GM18507 (cell line): ENCODE data around the gene RABAC1.
A peak's percentile ranks its signal among the peaks of the same experiment; 100 is the strongest.

Experiments
- DNase-seq: peaks from one replicate; pipeline ENCODE4 v3.0.0; 2011; ENCODE audit warnings: low read depth; ENCODE audit not compliant: insufficient read length; ENCODE audit errors: extremely low spot score
- FAIRE-seq: peaks from 2 replicates; lab custom pipeline; 2011; peaks lifted over from hg19 to GRCh38; lab: Jason Lieb, UNC

The RABAC1 gene

DNA sequence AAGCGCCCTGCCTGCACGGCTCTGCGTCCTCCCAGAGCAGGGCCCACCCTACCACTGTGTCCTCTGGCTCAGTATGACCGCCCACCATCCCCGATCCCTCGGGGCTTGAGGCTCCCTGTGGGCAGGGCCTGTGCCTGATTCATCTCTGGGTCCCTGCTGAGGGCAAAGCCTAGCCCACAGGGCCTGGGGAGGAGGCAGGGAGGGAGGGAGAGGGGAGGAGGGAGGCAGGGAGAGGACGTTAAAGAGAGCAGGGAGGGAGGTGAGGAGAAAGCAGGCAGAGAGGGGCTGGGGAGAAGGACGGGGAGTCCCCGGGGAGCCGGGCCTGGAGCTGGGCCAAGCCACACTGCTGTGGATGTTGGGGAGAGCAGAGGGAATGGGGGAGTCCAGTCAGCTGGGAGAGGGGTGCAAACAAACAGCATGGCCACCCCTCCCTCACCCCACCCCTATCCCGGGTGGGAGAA, 26.8 kb downstream of the RABAC1 start:
- FAIRE-seq = no peak

DNA sequence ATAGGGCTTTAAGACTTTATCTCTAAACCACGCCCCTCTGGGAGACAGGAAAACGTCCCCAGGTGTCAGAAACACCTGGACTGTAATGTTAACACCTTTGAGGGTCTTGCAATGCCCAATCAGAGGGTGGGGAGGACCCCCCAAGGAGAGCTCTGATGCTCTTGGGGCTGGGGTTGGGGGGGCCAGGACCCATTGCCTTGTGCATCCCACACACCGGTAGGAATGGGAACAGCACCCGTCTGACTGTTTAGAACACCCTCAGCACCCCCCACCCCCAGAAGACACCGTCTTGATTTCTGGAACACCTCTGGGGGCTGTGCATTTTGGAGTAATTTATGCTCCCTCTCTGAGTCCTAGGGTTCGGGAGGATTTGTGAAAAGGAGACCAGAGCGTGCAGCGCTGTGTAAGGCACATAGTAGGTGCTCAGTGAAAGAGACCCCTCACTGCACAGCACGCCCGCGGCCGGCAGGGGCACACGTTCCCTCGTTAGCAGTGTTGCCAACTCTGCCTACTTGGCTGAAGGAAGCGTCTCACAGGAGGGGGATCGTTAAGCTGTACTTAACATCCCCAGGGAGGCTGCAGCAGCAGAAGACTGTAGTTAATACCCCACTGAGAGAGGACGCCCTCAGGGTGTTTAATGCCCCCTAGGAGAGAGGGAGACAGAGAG, 28.1 kb downstream of the RABAC1 start:
- FAIRE-seq (no peak), DNase-seq (no peak)

More for the DNA sequence above, 26.8 kb downstream of the RABAC1 start:
- DNase-seq = no peak

DNA sequence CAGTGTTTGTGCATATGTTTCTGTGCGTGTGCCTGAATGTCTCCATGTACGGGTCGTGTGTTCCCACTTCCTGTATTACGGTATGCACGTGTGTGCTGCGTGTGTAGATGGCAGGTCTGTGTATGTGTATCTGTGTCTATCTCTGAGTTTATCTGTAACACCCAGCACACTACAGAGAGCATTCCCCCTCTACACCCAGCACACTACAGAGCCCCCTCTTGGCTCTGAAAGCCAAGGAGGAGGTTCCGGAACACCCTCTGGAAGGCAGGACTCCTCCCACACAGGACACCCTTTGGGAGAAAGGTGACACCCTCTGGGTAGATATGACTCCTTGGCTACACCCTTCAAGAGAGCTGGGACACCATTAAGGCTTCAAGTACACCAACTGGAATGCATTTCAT, 28.8 kb downstream of the RABAC1 start:
- FAIRE-seq (no peak), DNase-seq (no peak)

DNA sequence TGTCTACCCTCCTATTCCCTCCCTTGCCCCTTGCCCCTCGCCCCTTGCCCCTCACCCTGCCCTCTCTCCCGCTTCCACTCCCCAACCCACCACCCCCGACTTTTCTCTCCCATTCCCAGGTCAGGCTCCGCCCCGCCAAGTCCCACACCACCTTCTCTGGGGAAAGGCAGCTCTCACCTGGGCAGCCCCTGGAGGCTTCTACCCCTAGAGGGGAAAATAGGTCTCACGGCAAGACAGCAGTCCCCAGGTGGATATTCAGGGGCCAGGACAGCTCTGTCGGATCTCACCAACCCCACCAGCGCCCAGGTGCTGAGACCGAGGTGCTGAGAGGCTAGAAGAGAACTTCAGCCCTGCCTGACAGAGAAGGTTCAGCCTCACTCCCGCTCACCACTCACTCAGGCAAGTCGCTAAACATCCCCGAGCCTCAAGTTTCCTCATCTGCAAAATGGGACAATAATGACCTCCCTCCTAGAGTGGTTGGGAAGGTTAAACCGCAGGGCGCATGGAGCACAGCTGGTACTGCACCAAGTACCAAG, 29.5 kb downstream of the RABAC1 start:
- no peak for FAIRE-seq

DNA sequence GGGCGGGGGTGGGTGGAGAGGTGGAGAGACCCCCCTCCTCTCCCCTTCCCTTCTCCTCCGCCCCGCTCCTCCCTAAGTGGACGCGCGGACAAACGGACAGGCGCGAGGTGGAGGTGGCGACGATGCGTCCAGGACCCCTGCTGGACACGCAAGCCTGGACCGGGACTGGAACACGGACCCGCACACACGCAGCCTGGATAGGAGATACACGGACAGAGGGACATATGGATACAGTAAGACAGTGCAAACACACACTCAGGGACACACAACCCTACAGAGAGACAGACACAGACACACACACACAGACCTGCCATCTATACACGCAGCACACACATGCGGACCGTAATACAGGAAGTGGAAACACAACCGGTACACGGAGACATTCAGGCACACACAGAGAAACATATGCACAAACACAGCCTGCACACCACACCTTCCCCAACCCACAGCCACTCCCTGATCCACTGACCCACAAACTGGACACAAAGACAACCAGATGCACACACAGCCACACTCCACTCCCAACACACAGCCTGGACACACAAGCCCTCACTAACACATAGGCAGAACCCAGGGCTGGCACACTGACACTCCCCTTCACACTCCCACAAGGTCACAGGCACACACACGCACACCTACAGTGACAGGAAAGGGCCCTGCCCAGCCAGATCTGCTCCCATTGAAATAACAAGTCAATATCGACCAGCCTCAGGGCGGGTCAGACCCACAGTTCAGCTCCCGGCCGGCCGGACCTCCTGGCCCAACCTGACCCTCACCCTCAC, 30.2 kb downstream of the RABAC1 start:
- DNase-seq = no peak
- FAIRE-seq = peak; percentile 24

More for the DNA sequence above, 29.5 kb downstream of the RABAC1 start:
- DNase-seq = no peak

DNA sequence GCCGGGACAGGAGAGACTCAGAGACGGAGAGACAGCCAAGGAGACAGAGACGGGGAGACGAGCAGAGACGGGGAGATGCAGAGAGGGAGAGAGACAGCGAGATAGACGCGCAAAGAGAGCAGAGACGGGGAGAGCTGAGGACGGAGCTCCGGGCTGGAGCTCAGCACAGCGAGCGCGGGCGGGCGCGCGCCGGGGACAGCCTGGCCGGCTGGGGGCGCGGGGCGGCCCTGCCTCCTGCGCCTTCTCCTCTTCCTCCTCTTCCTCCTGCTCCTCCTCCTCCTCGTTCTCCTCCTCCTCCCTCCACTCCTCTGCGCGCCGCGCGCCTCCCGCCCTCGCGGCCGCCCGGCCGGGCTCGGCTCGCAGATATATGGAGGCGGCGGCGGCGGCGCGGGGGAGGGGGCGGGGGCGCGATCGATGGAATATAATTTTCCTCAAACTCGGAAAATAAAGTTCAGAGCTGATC, 30.9 kb downstream of the RABAC1 start, which contains the start of gene ERFL:
Gene ERFL, minus strand, starts transcription at position 229 of the 463 bp plus-strand sequence. CDS start 15,530 bp downstream, outside the sequence.
- DNase-seq = no peak
- FAIRE-seq = no peak

DNA sequence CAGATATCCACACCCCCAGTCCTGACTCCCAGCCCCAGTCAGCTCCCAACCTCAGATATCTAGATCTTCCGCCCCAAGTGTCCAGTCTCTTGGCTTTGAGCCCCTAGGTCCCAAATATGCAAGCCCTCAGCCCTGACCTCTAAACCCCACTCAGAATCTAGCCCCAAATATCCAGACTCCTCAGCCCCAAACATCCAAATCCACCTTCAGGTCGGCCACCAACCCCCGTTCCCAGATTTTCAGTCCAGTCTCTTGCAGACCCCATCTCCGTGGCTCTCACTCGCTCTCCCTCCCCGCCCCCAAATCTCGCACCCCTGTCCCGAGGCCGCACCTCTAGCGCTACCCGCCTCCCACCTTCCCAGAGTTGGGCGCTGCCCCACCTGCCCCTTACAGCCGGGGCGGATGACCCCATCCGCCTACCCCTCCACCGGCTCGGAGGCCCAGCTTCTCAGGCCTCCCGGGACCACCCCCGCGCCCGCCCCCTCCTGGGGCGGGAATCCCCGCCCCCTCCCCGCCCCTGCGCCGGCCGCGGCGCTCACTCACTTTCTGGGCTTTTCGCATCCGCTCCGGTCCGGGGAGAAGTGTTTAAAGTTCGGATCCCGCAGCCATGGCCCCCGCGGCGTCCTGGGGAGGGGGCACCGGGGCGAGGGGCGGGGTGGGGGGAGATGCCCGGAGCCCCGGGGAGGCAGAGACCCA, 31.5 kb downstream of the RABAC1 start:
- no peak for DNase-seq
- no peak for FAIRE-seq

DNA sequence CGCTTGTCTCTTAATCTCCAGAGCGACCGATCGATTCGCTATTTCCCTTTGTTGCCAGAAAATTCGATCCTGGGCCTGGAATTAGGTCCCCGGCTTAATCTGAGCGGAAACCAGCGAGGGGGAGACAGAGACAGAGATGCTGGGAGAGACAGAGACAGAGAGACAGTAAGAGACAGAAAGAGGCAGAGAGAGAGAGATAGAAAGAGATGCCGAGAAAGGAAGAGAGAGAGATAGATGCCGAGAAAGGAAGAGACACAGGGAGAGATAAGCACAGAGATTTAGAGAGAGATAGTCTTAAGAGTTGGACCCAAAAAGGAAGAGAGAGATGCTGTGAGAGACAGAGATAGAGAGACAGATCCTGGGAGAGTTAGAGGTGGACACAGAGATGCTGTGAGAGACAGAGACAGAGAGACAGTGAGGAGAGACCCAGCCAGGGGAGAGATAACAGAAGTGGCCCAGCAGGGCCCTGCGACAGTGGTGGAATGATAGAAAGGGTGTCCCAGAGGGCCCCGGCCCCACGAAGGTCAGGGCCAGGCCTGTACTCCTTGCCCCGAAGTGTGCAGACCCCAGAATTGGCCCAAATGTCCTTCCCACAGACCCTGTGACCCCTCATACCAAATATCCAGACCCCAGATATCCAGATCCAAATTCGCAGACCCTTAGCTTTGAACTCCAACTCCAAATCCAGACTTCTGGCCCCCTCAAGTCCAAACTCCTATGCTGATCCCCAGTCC, 32.2 kb downstream of the RABAC1 start:
- FAIRE-seq = no peak

DNA sequence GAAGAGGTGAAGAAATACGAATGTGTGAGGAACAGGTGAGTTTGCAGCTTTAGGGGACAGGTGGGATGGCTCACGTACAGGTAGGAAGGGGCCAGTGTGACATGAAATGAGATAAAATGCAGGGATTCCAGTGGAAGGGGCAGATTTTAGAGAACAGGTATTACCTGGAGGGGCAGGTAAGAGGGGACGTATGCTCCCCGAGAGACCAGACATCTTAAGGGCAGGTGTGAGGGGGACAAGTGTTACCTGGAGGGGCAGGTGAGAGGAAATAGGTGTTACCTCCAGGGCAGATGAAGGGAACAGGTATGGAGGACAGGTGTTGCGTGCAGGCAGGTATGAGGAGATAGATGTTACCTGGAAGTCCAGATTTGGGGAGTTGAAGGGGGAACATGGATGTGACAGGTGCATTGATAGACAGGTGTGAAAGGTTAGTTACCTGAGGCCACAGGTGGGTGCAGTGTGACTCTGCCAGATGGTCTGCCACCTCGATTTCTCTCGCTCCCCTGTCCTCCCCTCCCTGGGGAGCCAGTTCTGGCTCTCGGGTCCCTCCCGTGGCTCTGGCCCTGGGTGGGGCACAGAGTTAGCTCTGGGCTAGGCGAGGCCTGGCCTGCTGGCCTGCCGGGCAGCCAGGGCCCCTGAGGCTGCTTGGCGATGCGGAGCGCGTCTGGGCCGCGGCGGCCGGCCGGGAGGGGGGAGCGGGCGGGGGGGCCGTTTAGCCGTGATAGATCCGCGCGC, 32.9 kb downstream of the RABAC1 start:
- no peak for FAIRE-seq
- DNase-seq = no peak

More for the DNA sequence above, 32.2 kb downstream of the RABAC1 start:
- DNase-seq = no peak

DNA sequence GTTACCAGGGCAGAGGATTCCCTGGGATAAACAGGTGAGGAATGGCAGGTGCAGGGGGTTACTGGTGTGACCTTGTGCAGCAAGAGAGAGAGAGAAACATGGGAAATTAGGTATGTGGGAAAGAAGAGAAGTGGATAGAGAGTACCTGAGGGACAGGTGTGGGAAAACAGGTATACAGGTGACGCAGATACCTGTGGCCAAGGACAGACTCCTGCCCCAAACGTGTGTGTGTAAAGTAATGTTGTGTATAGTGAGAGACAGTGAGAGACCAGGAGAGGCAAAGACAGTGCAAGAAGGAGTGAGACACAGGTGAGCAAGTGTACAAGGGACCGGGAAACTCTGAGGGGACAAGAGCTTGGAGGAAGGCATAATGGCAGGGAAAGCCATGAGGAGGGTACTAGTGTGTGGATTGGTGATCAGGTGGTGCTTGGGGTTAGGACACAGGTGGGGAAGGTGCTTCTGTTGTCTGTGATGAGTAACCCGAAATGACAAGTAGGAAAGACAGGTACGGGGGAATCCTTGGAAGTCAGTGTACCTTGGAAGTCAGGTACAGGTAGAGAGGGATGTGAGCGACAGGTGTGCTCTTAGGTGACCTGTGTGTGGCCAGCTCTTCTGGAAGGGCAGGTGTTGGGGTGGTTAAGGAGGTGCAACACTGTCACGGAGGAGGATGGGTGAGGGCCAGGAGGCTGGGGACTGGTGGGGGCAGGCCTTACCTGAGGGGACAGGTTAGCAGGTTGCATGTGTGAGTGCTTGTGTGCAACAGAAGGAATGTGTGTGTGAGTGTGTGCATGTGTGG, 33.7 kb downstream of the RABAC1 start:
- no peak for DNase-seq
- FAIRE-seq = no peak

DNA sequence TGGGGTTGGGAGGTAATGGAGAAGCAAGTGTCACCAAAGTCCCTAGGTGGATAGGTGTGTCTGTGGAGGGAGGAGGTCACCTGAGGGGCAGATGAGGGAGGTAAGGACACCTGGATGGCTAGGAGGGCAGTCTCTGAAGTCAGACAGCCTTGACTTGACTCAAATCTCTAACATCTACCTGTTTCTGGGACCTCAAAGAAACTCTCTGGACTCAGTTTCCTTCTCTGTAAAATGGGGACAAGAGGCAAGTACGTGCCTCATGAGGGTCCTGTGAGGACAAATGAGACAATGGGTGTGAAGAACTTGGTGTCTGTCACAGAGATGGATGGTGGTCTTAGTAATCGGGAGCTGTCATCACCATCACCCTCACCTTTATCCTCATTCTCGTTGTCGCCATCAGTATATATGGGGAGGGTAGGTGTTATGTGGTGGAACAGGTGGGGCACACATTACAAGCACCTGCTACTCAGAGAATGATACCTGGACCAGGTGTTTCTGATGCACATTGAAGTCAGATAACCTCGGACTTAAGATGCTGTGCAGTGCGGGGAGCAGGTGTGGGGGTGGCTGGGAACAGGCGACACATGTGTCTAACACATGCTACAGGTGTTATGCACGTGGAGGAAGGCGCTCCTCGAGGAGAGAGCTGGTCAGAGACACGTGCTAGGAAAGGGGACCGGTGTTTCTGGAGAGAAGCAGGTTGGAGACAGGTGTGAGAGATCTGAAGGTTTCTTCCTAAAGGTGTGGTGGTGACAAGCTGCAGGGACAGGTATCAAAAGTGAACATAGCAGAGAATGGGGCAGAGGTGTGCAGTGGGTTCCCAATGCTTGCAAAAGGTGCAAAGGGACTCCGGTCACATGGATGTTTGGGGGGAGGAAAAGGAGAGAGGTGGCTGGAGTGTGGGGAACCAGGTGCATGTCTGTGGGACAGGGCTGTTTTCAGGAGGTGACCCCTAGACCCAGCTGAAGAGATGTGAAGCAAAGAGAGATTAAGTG, 34.7 kb downstream of the RABAC1 start:
- FAIRE-seq (no peak), DNase-seq (no peak)

DNA sequence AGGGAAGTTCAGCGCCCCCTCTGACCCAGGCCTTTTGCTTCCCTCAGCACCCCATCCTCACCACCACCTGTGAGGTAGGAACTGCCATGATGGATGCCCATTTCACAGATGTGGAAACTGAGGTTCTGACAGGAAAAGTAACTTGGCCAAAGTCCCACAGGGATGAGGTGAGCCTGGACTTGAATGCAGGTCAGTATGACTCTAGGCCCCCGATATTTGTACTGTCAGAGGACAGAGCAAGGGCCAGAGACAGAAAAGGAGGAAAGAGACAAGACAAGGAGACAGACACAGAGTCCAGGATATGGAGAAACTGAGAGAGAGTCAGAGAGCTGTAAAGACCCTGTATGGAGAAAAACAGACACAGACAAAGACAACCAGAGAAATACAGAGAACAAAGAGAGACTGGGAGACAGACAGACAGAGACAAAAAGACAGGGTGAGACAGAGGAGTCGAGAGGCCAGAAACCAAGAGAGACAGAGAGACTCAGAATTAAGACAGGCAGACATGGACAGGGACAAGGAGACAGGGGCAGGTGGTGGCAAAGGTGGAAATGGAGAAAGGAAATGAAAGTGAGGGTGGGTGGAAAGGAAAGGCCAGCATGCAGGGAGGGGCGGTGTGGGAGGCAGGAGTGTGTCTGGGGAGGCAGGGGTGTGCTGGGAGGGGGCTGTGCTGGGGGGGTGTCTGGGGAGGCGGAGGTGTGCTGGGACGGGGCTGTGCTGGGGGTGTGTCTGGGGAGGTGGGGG, 35.9 kb downstream of the RABAC1 start:
- FAIRE-seq = no peak
- no peak for DNase-seq

DNA sequence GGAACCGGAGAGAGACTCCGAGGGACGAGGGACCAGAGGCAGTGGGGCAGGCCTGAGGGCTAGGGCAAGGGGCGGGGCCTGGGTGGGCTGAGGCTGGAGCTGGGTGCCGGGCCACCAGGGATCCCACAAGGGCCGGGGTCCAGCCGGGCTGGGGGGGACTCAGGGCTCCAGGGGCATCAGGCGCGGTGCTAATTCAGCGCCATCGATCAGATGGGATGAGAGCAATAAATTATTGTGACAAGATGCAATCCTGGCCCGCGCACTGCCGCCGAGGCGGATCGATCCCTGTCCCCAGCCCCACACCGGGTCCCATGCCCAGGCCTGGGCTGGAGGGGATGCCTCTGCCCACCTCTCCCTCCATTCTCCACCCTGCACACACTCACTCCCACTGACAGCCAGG, 36.5 kb downstream of the RABAC1 start:
- FAIRE-seq (no peak), DNase-seq (no peak)

DNA sequence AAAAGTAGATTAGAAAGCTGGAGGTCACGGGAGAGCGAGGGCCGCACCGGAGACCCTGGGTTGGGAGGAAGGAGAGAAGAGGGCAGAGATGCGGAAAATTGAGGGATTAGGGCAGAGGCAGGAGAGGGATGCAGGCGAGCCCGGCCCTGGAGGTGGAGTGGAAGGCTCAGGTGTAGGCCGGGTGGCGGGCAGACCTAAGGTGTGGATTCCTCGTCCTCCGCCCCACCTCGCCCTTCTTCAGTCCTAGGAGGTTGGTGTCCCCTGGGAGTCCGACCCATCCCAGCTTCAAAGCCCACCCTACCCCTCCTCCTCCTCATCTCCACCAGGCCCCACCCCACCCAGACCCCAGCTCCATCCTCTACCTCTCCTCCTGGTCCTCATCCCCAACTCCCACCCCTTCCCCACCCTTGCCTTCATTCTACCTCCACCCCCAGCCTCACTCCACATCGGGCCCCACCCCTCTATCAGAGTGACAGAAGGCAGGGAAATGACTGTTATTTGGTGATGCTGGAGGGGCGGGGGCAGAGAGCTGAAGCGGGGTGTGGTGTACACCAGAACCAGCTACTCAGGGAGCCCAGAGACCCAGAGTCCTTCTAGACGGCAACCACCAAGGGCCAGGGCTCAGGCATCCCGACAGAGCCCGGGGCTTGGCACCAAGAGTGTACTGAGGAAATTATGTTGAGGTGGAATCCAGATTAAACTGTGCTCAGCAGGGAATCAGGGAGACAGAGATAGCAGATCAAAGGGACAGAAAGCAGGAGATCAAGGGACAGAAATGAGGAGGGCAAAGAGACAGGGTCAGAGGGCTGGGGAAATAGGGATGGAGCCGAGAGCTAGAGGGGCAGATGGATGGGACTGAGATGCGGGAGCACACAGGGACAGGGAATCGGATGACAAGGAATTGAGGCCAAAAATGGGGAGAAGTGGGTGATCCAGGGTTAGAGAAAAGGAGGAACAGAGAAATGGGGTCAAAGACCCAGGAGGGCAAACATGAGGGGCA, 37.2 kb downstream of the RABAC1 start:
- no peak for FAIRE-seq
- DNase-seq = no peak
